CD4-positive, alpha-beta T cell treated with Interleukin-17A for 1 hour (primary cell): ENCODE data around the gene ZXDC.

Experiments used
- DNase-seq: peaks from one replicate; pipeline ENCODE4 v3.0.0-alpha.2; 2020

ZXDC gene

GRCh38 chr3:126475413-126476114, at the start of gene ZXDC:
Gene ZXDC (minus strand): TSS chr3:126475891. CDS start chr3:126475865, 26 bp downstream.
- peak; percentile 93 for DNase-seq

- DNase-seq, result no peak
These were observed 49.6 kb upstream of the ZXDC start for GRCh38 chr3:126525091-126525852.

GRCh38 chr3:126524429-126524988, 48.8 kb upstream of the ZXDC start:
- DNase-seq, result no peak

GRCh38 chr3:126523745-126524428, 48.2 kb upstream of the ZXDC start, which contains the start of gene CHST13:
Gene CHST13 (plus strand): TSS chr3:126524155. CDS start chr3:126524333, 178 bp downstream.
- no peak for DNase-seq

GRCh38 chr3:126522363-126522788, 46.7 kb upstream of the ZXDC start:
- DNase-seq, result peak; percentile 43

GRCh38 chr3:126521122-126521891, 45.6 kb upstream of the ZXDC start:
- no peak for DNase-seq

GRCh38 chr3:126519506-126520455, 44.1 kb upstream of the ZXDC start:
- DNase-seq, result no peak

- DNase-seq, result no peak
These were observed 43.1 kb upstream of the ZXDC start for GRCh38 chr3:126518779-126519177.

GRCh38 chr3:126517986-126518778, 42.5 kb upstream of the ZXDC start:
- DNase-seq, result no peak

GRCh38 chr3:126517291-126517951, 41.7 kb upstream of the ZXDC start, which contains the start of gene UROC1:
Gene UROC1 (minus strand): TSS chr3:126517773. CDS start chr3:126517719, 54 bp downstream.
- no peak for DNase-seq

GRCh38 chr3:126516936-126517290, 41.2 kb upstream of the ZXDC start:
- DNase-seq, result no peak

- no peak for DNase-seq
These were observed 40.7 kb upstream of the ZXDC start for GRCh38 chr3:126516152-126516935.

- DNase-seq, result no peak
These were observed 39.5 kb upstream of the ZXDC start for GRCh38 chr3:126515066-126515706.

GRCh38 chr3:126514161-126514560, 38.5 kb upstream of the ZXDC start:
- no peak for DNase-seq

- DNase-seq, result no peak
These were observed 37.4 kb upstream of the ZXDC start for GRCh38 chr3:126512916-126513650.

GRCh38 chr3:126512026-126512425, 36.3 kb upstream of the ZXDC start:
- no peak for DNase-seq

- DNase-seq, result no peak
These were observed 35.6 kb upstream of the ZXDC start for GRCh38 chr3:126511291-126511690.
